Measurements from ENCODE around the gene NALCN. TPM values are rescaled to one million over a fixed set of nuclear protein-coding genes. Genes with fewer than 3 reads are reported as not detected.

Gene NALCN
- total and polyA plus RNA-seq, 7 donors, result 0.23 to 1.1 (median 0.71) TPM; not detected in 2

GRCh38 chr13:101341464-101341863, 74.8 kb downstream of the NALCN start:
- Histone ChIP-seq H3K4me1 (no peaks in the 10 kb centered on the region), H3K36me3 (no peaks in the 10 kb centered on the region), H3K27ac (no peak overlapping the region), H3K27me3 (no peaks in the 10 kb centered on the region), H3K4me3 (no peak overlapping the region), H3K9me3 (no peaks in the 10 kb centered on the region)
- WGBS, 2 donors, result 73 to 76% methylated on average over 1 of the region's 1 CpG
- TF ChIP-seq POLR2A (IDR thresholded peaks at IDR 0.05) (no peak), CTCF (IDR thresholded peaks at IDR 0.05) (no peak), EP300 (IDR thresholded peaks at IDR 0.05) (no peak), POLR2AphosphoS5 (IDR thresholded peaks at IDR 0.05) (no peak)
- intact Hi-C loops (cut with DNase I), result no loop called here
- DNase-seq, result no peak

GRCh38 chr13:101339202-101339601, 77.1 kb downstream of the NALCN start:
- TF ChIP-seq POLR2AphosphoS5 (IDR thresholded peaks at IDR 0.05) (no peak), CTCF (IDR thresholded peaks at IDR 0.05) (no peak), EP300 (IDR thresholded peaks at IDR 0.05) (no peak), POLR2A (IDR thresholded peaks at IDR 0.05) (no peak)

GRCh38 chr13:101332583-101332982, 83.7 kb downstream of the NALCN start:
- intact Hi-C loops (cut with DNase I), result no loop called here
- WGBS, 2 donors, result 77 to 83% methylated on average over 5 of the region's 5 CpGs
- H3K4me3 ChIP-seq, result no peak overlapping the region
- H3K27ac ChIP-seq, result no peak overlapping the region
- DNase-seq, result no peak
- TF ChIP-seq POLR2AphosphoS5 (IDR thresholded peaks at IDR 0.05), result no peak
- no peak for TF ChIP-seq POLR2A (IDR thresholded peaks at IDR 0.05)
- no peak for TF ChIP-seq EP300 (IDR thresholded peaks at IDR 0.05)
- no peak for TF ChIP-seq CTCF (IDR thresholded peaks at IDR 0.05)
- no peaks in the 10 kb centered on the region for H3K27me3 ChIP-seq
- no peaks in the 10 kb centered on the region for H3K4me1 ChIP-seq
- H3K36me3 ChIP-seq, result no peaks in the 10 kb centered on the region
- H3K9me3 ChIP-seq, result no peaks in the 10 kb centered on the region

More at GRCh38 chr13:101339202-101339601, 77.1 kb downstream of the NALCN start:
- H3K27ac ChIP-seq, result no peak overlapping the region
- no peaks in the 10 kb centered on the region for H3K36me3 ChIP-seq
- no peaks in the 10 kb centered on the region for H3K4me1 ChIP-seq
- 83 to 87% methylated on average over 5 of the region's 5 CpGs for WGBS, 2 donors
- no peaks in the 10 kb centered on the region for H3K9me3 ChIP-seq
- H3K4me3 ChIP-seq, result no peak overlapping the region
- no peaks in the 10 kb centered on the region for H3K27me3 ChIP-seq
- intact Hi-C loops (cut with DNase I), result no loop called here
- DNase-seq, result no peak

- H3K4me3 ChIP-seq, result no peak overlapping the region
- intact Hi-C loops (cut with DNase I), result no loop called here
- no peaks in the 10 kb centered on the region for H3K27me3 ChIP-seq
- TF ChIP-seq EP300 (IDR thresholded peaks at IDR 0.05) (no peak), POLR2A (IDR thresholded peaks at IDR 0.05) (no peak), POLR2AphosphoS5 (IDR thresholded peaks at IDR 0.05) (no peak), CTCF (IDR thresholded peaks at IDR 0.05) (no peak)
- H3K36me3 ChIP-seq, result no peaks in the 10 kb centered on the region
- no peak for DNase-seq
- no peaks in the 10 kb centered on the region for H3K4me1 ChIP-seq
- no peak overlapping the region for H3K27ac ChIP-seq
- no peaks in the 10 kb centered on the region for H3K9me3 ChIP-seq
- WGBS, 2 donors, result 67 to 82% methylated on average over 2 of the region's 2 CpGs
Observed at GRCh38 chr13:101331731-101332130, 84.6 kb downstream of the NALCN start.

- Histone ChIP-seq H3K27ac (no peak overlapping the region), H3K9me3 (no peaks in the 10 kb centered on the region), H3K27me3 (no peaks in the 10 kb centered on the region), H3K36me3 (no peaks in the 10 kb centered on the region), H3K4me3 (no peak overlapping the region), H3K4me1 (no peaks in the 10 kb centered on the region)
- no peak for DNase-seq
- TF ChIP-seq EP300 (IDR thresholded peaks at IDR 0.05) (no peak), POLR2A (IDR thresholded peaks at IDR 0.05) (no peak), POLR2AphosphoS5 (IDR thresholded peaks at IDR 0.05) (no peak), CTCF (IDR thresholded peaks at IDR 0.05) (no peak)
- intact Hi-C loops (cut with DNase I), result no loop called here
- WGBS, 2 donors, result 25 to 48% methylated on average over 3 of the region's 3 CpGs
Observed at GRCh38 chr13:101327871-101328270, 88.4 kb downstream of the NALCN start.
